K562 (cell line): ENCODE results near the gene RBMS1.

ENCODE experiments used
- BRF1 ChIP-seq: IDR thresholded peaks from 3 replicates; pipeline ENCODE4 v1.6.1; 2011; ENCODE audit warnings: borderline replicate concordance, mild to moderate bottlenecking; ENCODE audit not compliant: insufficient read length; ENCODE audit errors: extremely low read depth
- CEBPB ChIP-seq: fragments of 450-650 bp; IDR thresholded peaks from 2 replicates; pipeline ENCODE4 v1.6.1; 2016; ENCODE audit warnings: missing genetic modification characterization, missing compliant biosample characterization
- CREB1 ChIP-seq, 2 experiments: sonication (generic) in 1 of 2; formaldehyde crosslinking in 1 of 2; IDR thresholded peaks; 2 replicates each; pipeline versions ENCODE4 v1.6.1 to v1.8.0; 2012 to 2022; ENCODE audit warnings: inconsistent platforms in 1 of 2, mild to moderate bottlenecking in 1 of 2, missing genetic modification reagents in 1 of 2, moderate library complexity in 1 of 2
- CTCF ChIP-seq, 3 experiments: IDR thresholded peaks in 2 of 3; conservative IDR thresholded peaks in 1 of 3; 2 replicates each; pipeline ENCODE4 v1.5.1; 2011 to 2012; ENCODE audit warnings: low read length in 3 of 3, mild to moderate bottlenecking in 3 of 3, control low read depth in 2 of 3, improper control_type of control experiment in 1 of 3, inconsistent platforms in 1 of 3, low read depth in 1 of 3, mixed read lengths in 1 of 3, moderate library complexity in 1 of 3; ENCODE audit not compliant: insufficient read depth in 2 of 3
- FOXO4 ChIP-seq: fragments of 450-650 bp; formaldehyde crosslinking; IDR thresholded peaks from 2 replicates; pipeline ENCODE4 v1.4.0; 2020; ENCODE audit warnings: mild to moderate bottlenecking, moderate library complexity
- FOXP4 ChIP-seq: sonication (generic); formaldehyde crosslinking; IDR thresholded peaks from 2 replicates; pipeline ENCODE4 v1.8.0; 2022; ENCODE audit warnings: mild to moderate bottlenecking, missing genetic modification reagents, borderline replicate concordance
- JUNB ChIP-seq: fragments of 450-650 bp; formaldehyde crosslinking; conservative IDR thresholded peaks from 2 replicates; pipeline ENCODE4 v1.4.0; 2020; ENCODE audit warnings: mild to moderate bottlenecking
- NR1H2 ChIP-seq: sonication (generic); formaldehyde crosslinking; IDR thresholded peaks from 2 replicates; pipeline ENCODE4 v1.4.0; 2020; ENCODE audit warnings: mild to moderate bottlenecking, missing genetic modification reagents
- REST ChIP-seq, 2 experiments: fragments of 450-650 bp; formaldehyde crosslinking in 1 of 2; IDR thresholded peaks; 2 replicates each; pipeline versions ENCODE4 v1.4.0 to v1.6.1; 2014 to 2020; ENCODE audit warnings: mild to moderate bottlenecking in 2 of 2, borderline replicate concordance in 1 of 2, low read depth in 1 of 2
- TAF7 ChIP-seq: fragments of 450-650 bp; IDR thresholded peaks from 2 replicates; pipeline ENCODE4 v1.6.1; 2016; ENCODE audit warnings: missing genetic modification characterization, missing compliant biosample characterization
- ZNF217 ChIP-seq: sonication (generic); formaldehyde crosslinking; IDR thresholded peaks from 2 replicates; pipeline ENCODE4 v1.8.0; 2022; ENCODE audit warnings: mild to moderate bottlenecking, missing genetic modification reagents

GRCh38 chr2:160336635-160337034 lies 157.0 kb downstream of the RBMS1 start:
- TF ChIP-seq CTCF (IDR thresholded peaks at IDR 0.05 in 2 of 3, conservative IDR thresholded peaks at IDR 0.05 in 1 of 3; ENCODE audit: insufficient read depth in 2 of 3, low read depth in 1 of 3, low read length in 3 of 3) (no peak), FOXO4 (CRISPR knock-in tag) (no peak), REST (IDR thresholded peaks at IDR 0.05; ENCODE audit: borderline replicate concordance) (no peak), REST (CRISPR knock-in tag; IDR thresholded peaks at IDR 0.05; ENCODE audit: low read depth) (no peak), NR1H2 (CRISPR knock-in tag) (no peak), CEBPB (tag) (no peak), JUNB (no peak), TAF7 (tag) (no peak), CREB1 (IDR thresholded peaks at IDR 0.05) (no peak), CREB1 (CRISPR knock-in tag; IDR thresholded peaks at IDR 0.05) (no peak), ZNF217 (CRISPR knock-in tag) (no peak), FOXP4 (CRISPR knock-in tag) (no peak), BRF1 (no peak)
